ENCODE results near the gene PEX5L. TPM values are rescaled to one million over a fixed set of nuclear protein-coding genes. Genes with fewer than 3 reads are reported as not detected.

PEX5L gene
- total RNA-seq, 1 donor from 2014 or later: 0.67 TPM

- no peak for DNase-seq (ENCODE audit: low spot score)
- Mint-ChIP-seq H3K9me3 (no peaks in the 10 kb centered on the region), H3K27ac (no peak overlapping the region), H3K27me3 (ENCODE audit: insufficient read depth) (no peaks in the 10 kb centered on the region), H3K4me1 (ENCODE audit: low read depth) (no peaks in the 10 kb centered on the region), H3K4me3 (no peak overlapping the region), H3K36me3 (ENCODE audit: low read depth) (peaks cover 5% of the 10 kb centered on the region)
- intact Hi-C loops (cut with micrococcal nuclease): no loop called here
Observed at GRCh38 chr3:179765396-179765795, 271.3 kb downstream of the PEX5L start.

GRCh38 chr3:179760944-179761343, 275.8 kb downstream of the PEX5L start:
- H3K9me3 Mint-ChIP-seq: no peaks in the 10 kb centered on the region
- intact Hi-C loops (cut with micrococcal nuclease): no loop called here
- H3K27ac Mint-ChIP-seq: no peak overlapping the region
- H3K4me3 Mint-ChIP-seq: no peak overlapping the region
- no peaks in the 10 kb centered on the region for H3K27me3 Mint-ChIP-seq (ENCODE audit: insufficient read depth)
- peaks cover 5% of the 10 kb centered on the region for H3K36me3 Mint-ChIP-seq (ENCODE audit: low read depth)
- H3K4me1 Mint-ChIP-seq (ENCODE audit: low read depth): no peaks in the 10 kb centered on the region
- no peak for DNase-seq (ENCODE audit: low spot score)

GRCh38 chr3:179750720-179751328, 285.9 kb downstream of the PEX5L start:
- H3K36me3 Mint-ChIP-seq (ENCODE audit: low read depth): no peaks in the 10 kb centered on the region
- intact Hi-C loops (cut with micrococcal nuclease): no loop called here

DNA sequence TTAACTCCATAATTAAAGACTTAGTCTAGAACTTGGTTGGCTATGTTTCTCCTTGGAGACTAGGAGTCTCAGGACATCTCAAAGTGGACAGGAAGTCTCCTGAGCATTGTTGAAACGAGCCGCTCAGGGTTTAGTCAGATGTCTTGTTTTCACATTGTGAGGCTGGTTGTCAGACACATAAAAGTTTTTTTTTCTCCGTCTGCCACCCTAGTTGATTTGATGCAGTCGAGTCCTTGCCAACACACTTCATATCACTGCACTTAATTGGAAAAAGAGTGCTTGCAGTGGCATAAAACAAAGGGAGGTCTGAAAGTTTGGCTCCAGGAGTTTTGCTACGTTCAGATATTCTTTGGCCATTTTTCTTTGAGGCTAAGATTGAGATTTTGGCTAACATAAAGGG, 291.0 kb downstream of the PEX5L start:
- Mint-ChIP-seq H3K27ac (no peak overlapping the region), H3K4me3 (no peak overlapping the region), H3K4me1 (ENCODE audit: low read depth) (no peaks in the 10 kb centered on the region), H3K36me3 (ENCODE audit: low read depth) (peaks cover 4% of the 10 kb centered on the region), H3K27me3 (ENCODE audit: insufficient read depth) (no peaks in the 10 kb centered on the region), H3K9me3 (no peaks in the 10 kb centered on the region)
- intact Hi-C loops (cut with micrococcal nuclease): no loop called here
- DNase-seq (ENCODE audit: low spot score): no peak

More at GRCh38 chr3:179750720-179751328, 285.9 kb downstream of the PEX5L start:
- H3K4me3 Mint-ChIP-seq: no peak overlapping the region
- DNase-seq (ENCODE audit: low spot score): no peak
- no peaks in the 10 kb centered on the region for H3K27me3 Mint-ChIP-seq (ENCODE audit: insufficient read depth)
- no peak overlapping the region for H3K27ac Mint-ChIP-seq
- H3K9me3 Mint-ChIP-seq: no peaks in the 10 kb centered on the region
- no peaks in the 10 kb centered on the region for H3K4me1 Mint-ChIP-seq (ENCODE audit: low read depth)

DNA sequence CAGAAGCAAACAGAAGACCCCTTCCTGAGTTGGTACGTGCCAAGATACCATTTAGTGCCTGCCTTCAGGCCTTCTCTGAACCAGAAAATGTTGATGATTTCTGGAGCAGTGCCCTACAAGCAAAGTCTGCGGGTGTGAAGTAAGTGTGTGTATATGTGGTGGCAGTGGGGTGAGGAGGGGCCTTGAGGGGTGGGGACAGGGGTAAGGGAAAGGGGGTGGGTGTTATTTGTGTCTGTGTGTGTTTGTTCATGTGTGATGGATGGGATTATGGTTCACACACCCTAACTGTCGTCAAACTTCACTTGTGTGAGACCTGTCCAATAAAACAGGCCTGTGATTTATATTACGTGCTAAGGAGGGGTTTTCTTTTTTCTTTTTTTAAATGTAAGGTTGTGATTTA, 291.7 kb downstream of the PEX5L start:
- H3K4me1 Mint-ChIP-seq (ENCODE audit: low read depth): peaks cover 5% of the 10 kb centered on the region
- no peak overlapping the region for H3K27ac Mint-ChIP-seq
- H3K9me3 Mint-ChIP-seq: no peaks in the 10 kb centered on the region
- intact Hi-C loops (cut with micrococcal nuclease): no loop called here
- H3K36me3 Mint-ChIP-seq (ENCODE audit: low read depth): peaks cover 4% of the 10 kb centered on the region
- DNase-seq (ENCODE audit: low spot score): no peak
- no peak overlapping the region for H3K4me3 Mint-ChIP-seq
- no peaks in the 10 kb centered on the region for H3K27me3 Mint-ChIP-seq (ENCODE audit: insufficient read depth)

Measured in activated T-helper 1 cell treated with anti-CD3 and anti-CD28 coated beads, Interleukin-12 subunit alpha, Interleukin-12 subunit beta, Interleukin-2, Interleukin-4 antibody, amounts not matched to agents 30 ng/mL and 10 ng/mL and 1 ng/mL, durations not matched to agents 14 hours and 24 hours and 36 hours (primary cell).